Karpas-422 (cell line): ENCODE measurements around the gene HOXA13. TPM values are rescaled to one million over a fixed set of nuclear protein-coding genes. Genes with fewer than 3 reads are reported as not detected.
A peak's percentile ranks its signal among the peaks of the same experiment; 100 is the strongest.

ENCODE experiments used
- DNase-seq: peaks from one replicate; pipeline ENCODE4 v3.0.0-alpha.2; 2015
- H2AFZ ChIP-seq: fragments of 200-600 bp; sonication (generic); 2 replicates; pipeline ENCODE4 v1.6.1; 2014; ENCODE audit warnings: antibody characterized with exemption, low read length, mixed read lengths
- H3K27ac ChIP-seq: fragments of 200-600 bp; sonication (generic); 2 replicates; pipeline ENCODE4 v1.5.1; 2014; ENCODE audit warnings: mild to moderate bottlenecking, low read length, moderate library complexity
- H3K27me3 ChIP-seq: fragments of 200-600 bp; sonication (generic); 2 replicates; pipeline ENCODE4 v1.6.1; 2014; ENCODE audit warnings: low read length, mixed read lengths
- H3K36me3 ChIP-seq: fragments of 200-600 bp; sonication (generic); 2 replicates; pipeline ENCODE4 v1.6.1; 2014; ENCODE audit warnings: low read length, mixed read lengths; ENCODE audit not compliant: insufficient read depth
- H3K4me1 ChIP-seq: fragments of 200-600 bp; sonication (generic); 2 replicates; pipeline ENCODE4 v1.6.1; 2014; ENCODE audit warnings: mild to moderate bottlenecking, low read length, mixed read lengths
- H3K4me2 ChIP-seq: fragments of 200-600 bp; sonication (generic); 2 replicates; pipeline ENCODE4 v1.6.1; 2014; ENCODE audit warnings: low read length, low read depth, mild to moderate bottlenecking; ENCODE audit not compliant: poor library complexity, severe bottlenecking
- H3K4me3 ChIP-seq: fragments of 200-600 bp; sonication (generic); 2 replicates; pipeline ENCODE4 v1.5.1; 2014; ENCODE audit warnings: mild to moderate bottlenecking, antibody characterized with exemption, low read length, mixed read lengths
- H3K79me2 ChIP-seq: fragments of 200-600 bp; sonication (generic); 2 replicates; pipeline ENCODE4 v1.6.1; 2014; ENCODE audit warnings: mild to moderate bottlenecking, low read length, mixed read lengths
- H3K9ac ChIP-seq: fragments of 200-600 bp; sonication (generic); 2 replicates; pipeline ENCODE4 v1.6.0; 2014; ENCODE audit warnings: low read length
- H3K9me2 ChIP-seq: fragments of 200-600 bp; sonication (generic), shearing (Covaris generic); replicated peaks from 2 replicates; pipeline ENCODE4 v1.6.0; 2014; ENCODE audit warnings: mild to moderate bottlenecking, low read length, moderate library complexity; ENCODE audit not compliant: insufficient read depth
- H3K9me3 ChIP-seq: fragments of 300-700, 200-600 bp; sonication (generic); 2 replicates; pipeline ENCODE4 v1.6.1; 2014; ENCODE audit warnings: low read length, mixed read lengths
- H4K20me1 ChIP-seq: fragments of 200-600 bp; sonication (generic); 2 replicates; pipeline ENCODE4 v1.6.1; 2014; ENCODE audit warnings: mild to moderate bottlenecking, antibody characterized with exemption, low read length, low read depth; ENCODE audit not compliant: insufficient read depth
- small RNA-seq: library from RNA; depleted of rRNA; stranded (forward); fragments of <200 nt; gene quantifications from one replicate; pipeline ENCODE3, GENCODE V24; 2014
- total RNA-seq: library from RNA; depleted of rRNA; stranded (reverse); fragments of >200 nt; shearing (Covaris generic); gene quantifications from 2 replicates; pipeline ENCODE4 v1.2.3, GENCODE V29; 2014; ENCODE audit warnings: low replicate concordance; rRNA removed

HOXA13 gene
- total RNA-seq, 1 experiment from 2014 or later, result 0.07 TPM

GRCh38 chr7:27147199-27148030 is 52.5 kb downstream of the HOXA13 start, which contains the start of gene HOXA6:
Gene HOXA6 (minus strand): TSS chr7:27147774. CDS start chr7:27147749, 25 bp downstream.
- Histone ChIP-seq H3K79me2 (peaks cover 37% of the 10 kb centered on the region), H3K9me2 (no peaks in the 10 kb centered on the region), H2AFZ (no peak within 1 kb of the TSS), H3K9ac (peak within 1 kb of the TSS; percentile 84), H4K20me1 (no peaks in the 10 kb centered on the region), H3K36me3 (peaks cover 11% of the 10 kb centered on the region; the same call in 1 of the 2 replicates), H3K4me1 (peaks cover 31% of the 10 kb centered on the region), H3K4me2 (peak within 1 kb of the TSS; percentile 88), H3K4me3 (peak within 1 kb of the TSS; percentile 84; the same call in 1 of the 2 replicates), H3K27ac (no peak within 1 kb of the TSS), H3K27me3 (no peaks in the 10 kb centered on the region), H3K9me3 (no peaks in the 10 kb centered on the region)
- DNase-seq, result no peak

- H2AFZ ChIP-seq, result no peak overlapping the region
- no peak for DNase-seq
- no peak overlapping the region for H3K9ac ChIP-seq
- no peaks in the 10 kb centered on the region for H3K9me2 ChIP-seq
- peaks cover 11% of the 10 kb centered on the region; the same call in 1 of the 2 replicates for H3K36me3 ChIP-seq
- no peaks in the 10 kb centered on the region for H4K20me1 ChIP-seq
- H3K4me2 ChIP-seq, result no peak overlapping the region
- no peak overlapping the region for H3K27ac ChIP-seq
- H3K9me3 ChIP-seq, result no peaks in the 10 kb centered on the region
- H3K4me1 ChIP-seq, result peaks cover 24% of the 10 kb centered on the region
- H3K4me3 ChIP-seq, result no peak overlapping the region
- H3K79me2 ChIP-seq, result peaks cover 37% of the 10 kb centered on the region
- no peaks in the 10 kb centered on the region for H3K27me3 ChIP-seq
Measured at GRCh38 chr7:27146491-27147198, 53.2 kb downstream of the HOXA13 start.

DNA sequence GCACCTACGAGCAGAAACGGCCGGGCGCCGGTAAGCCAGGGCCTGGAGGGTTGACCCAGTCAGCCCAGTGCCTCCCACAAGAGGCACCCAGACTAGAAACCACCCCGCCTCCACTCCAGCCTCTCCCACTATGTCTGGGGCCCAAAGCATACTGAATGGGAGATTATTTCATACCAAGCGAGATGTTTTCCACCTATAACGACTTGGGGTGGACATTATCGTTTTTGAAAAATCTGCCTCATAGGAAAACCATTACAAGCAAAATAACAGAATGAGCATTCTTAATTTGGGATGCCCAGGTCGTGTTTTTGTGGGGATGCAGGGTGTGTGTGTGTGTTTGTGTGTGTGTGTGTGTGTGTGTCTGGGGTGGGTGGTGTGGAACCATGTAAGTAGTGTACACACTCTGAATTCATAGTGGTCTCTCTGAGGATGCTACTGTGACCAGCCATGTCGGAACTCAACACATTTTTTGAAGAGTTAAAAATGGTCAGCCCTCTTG is 53.9 kb downstream of the HOXA13 start:
- H3K27me3 ChIP-seq, result no peaks in the 10 kb centered on the region
- peaks cover 11% of the 10 kb centered on the region; the same call in 1 of the 2 replicates for H3K36me3 ChIP-seq
- DNase-seq, result no peak
- peaks cover 17% of the 10 kb centered on the region for H3K4me1 ChIP-seq
- no peaks in the 10 kb centered on the region for H3K9me3 ChIP-seq
- H3K79me2 ChIP-seq, result peaks cover 37% of the 10 kb centered on the region
- H3K9ac ChIP-seq, result no peak overlapping the region
- no peak overlapping the region for H3K27ac ChIP-seq
- no peaks in the 10 kb centered on the region for H3K9me2 ChIP-seq
- H4K20me1 ChIP-seq, result no peaks in the 10 kb centered on the region
- H3K4me3 ChIP-seq, result no peak overlapping the region
- no peak overlapping the region for H2AFZ ChIP-seq
- H3K4me2 ChIP-seq, result no peak overlapping the region

DNA sequence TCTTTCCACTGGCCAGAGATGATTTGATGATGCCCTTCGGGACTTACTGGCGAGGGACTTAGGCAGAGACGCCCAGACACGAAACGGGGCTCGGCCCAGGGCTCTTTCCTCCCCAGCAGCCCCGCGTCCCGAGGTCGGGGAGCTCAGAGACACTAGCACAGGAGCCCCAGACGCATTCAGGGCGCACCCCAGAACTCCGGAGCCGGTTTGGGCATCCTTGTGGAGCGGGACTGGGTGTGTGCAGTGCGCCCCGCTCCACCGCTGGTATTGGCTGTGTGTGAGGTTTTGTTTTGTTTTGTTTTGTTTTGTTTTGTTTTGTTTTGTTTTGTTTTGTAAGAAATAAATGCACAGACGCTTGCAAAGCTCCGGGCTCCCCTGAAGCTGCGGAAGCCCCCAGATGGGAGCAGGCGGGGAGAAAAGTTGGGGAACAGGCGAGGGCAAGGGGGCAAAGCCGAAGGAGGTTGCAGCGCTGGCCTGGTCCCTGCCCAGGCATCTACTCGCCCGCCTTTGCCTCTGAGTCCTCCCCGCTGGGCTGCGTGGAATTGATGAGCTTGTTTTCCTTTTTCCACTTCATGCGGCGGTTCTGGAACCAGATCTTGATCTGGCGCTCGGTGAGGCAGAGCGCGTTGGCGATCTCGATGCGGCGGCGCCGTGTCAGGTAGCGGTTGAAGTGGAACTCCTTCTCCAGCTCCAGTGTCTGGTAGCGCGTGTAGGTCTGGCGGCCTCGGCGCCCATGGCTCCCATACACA is 54.6 kb downstream of the HOXA13 start:
- Histone ChIP-seq H3K4me2 (no peak overlapping the region), H3K4me3 (no peak overlapping the region), H2AFZ (no peak overlapping the region), H3K9me3 (no peaks in the 10 kb centered on the region), H3K4me1 (peaks cover 16% of the 10 kb centered on the region), H4K20me1 (no peaks in the 10 kb centered on the region), H3K79me2 (peaks cover 35% of the 10 kb centered on the region), H3K9ac (no peak overlapping the region), H3K27ac (no peak overlapping the region), H3K27me3 (no peaks in the 10 kb centered on the region), H3K36me3 (peaks cover 11% of the 10 kb centered on the region; the same call in 1 of the 2 replicates), H3K9me2 (no peaks in the 10 kb centered on the region)
- no peak for DNase-seq

- peaks cover 16% of the 10 kb centered on the region for H3K4me1 ChIP-seq
- peaks cover 11% of the 10 kb centered on the region; the same call in 1 of the 2 replicates for H3K36me3 ChIP-seq
- no peak overlapping the region for H3K4me2 ChIP-seq
- no peak for DNase-seq
- no peaks in the 10 kb centered on the region for H3K9me2 ChIP-seq
- H3K79me2 ChIP-seq, result peaks cover 29% of the 10 kb centered on the region
- no peak overlapping the region for H2AFZ ChIP-seq
- no peaks in the 10 kb centered on the region for H4K20me1 ChIP-seq
- no peaks in the 10 kb centered on the region for H3K9me3 ChIP-seq
- no peak overlapping the region for H3K27ac ChIP-seq
- no peak overlapping the region for H3K4me3 ChIP-seq
- H3K9ac ChIP-seq, result no peak overlapping the region
- no peaks in the 10 kb centered on the region for H3K27me3 ChIP-seq
Measured at GRCh38 chr7:27144781-27145164, 55.1 kb downstream of the HOXA13 start.

Small RNA genes lying within 50 kb of the gene (small RNA-seq; reads per million reads assigned to genes)
- gene AC004080.5 (not detected), gene RF02140 (not detected), gene RF02141 (not detected)

Other genes starting within 250 kb of the HOXA13 start
- gene HOXA1, start 104.1 kb downstream of the HOXA13 start, total RNA-seq, result 4.1 and 4.4 TPM in 2 replicates
- gene HOXA2, start 97.4 kb downstream of the HOXA13 start, total RNA-seq, result 0.41 and 0.47 TPM in 2 replicates
- gene HOXA4, start 69.3 kb downstream of the HOXA13 start, total RNA-seq, result 0.79 TPM in 1 of 2 replicates, not detected in the other
- 3.6 and 4.1 TPM in 2 replicates for gene HOXA5, start 56.4 kb downstream of the HOXA13 start, total RNA-seq
- gene HOXA6, start 52.3 kb downstream of the HOXA13 start, total RNA-seq, result 3.4 and 8.4 TPM in 2 replicates
- gene HOXA3, start 47.5 kb downstream of the HOXA13 start, total RNA-seq, result 1.3 TPM in 2 replicates
- 7.5 and 10.2 TPM in 2 replicates for gene HOXA7, start 43.4 kb downstream of the HOXA13 start, total RNA-seq
- not detected in 2 replicates for gene HOXA9, start 34.6 kb downstream of the HOXA13 start, total RNA-seq
- gene HOXA10, start 25.8 kb downstream of the HOXA13 start, total RNA-seq, result not detected in 2 replicates
- gene HOXA11, start 14.9 kb downstream of the HOXA13 start, total RNA-seq, result not detected in 2 replicates
- gene EVX1, start 42.7 kb upstream of the HOXA13 start, total RNA-seq, result not detected in 2 replicates